Stomach smooth muscle (tissue), 2 donors: ENCODE results near the gene NXN.
"Not testable (repeated sequence)": the region's sequence is repeated elsewhere in the genome, so short reads cannot be mapped to it uniquely, and the experiment has no call there.

Experiments
- H3K27ac ChIP-seq: one replicate; pipeline ENCODE4 v1.7.0; 2013; ENCODE audit warnings: mild to moderate bottlenecking, low read length, inconsistent platforms
- H3K27me3 ChIP-seq, 2 donors: one replicate each; pipeline ENCODE4 v1.7.0; 2013; ENCODE audit warnings: low read length in 2 of 2; ENCODE audit not compliant: insufficient read depth in 2 of 2, control insufficient read depth in 1 of 2
- H3K36me3 ChIP-seq, 2 donors: one replicate each; pipeline ENCODE4 v1.7.0; 2013; ENCODE audit warnings: low read length in 2 of 2; ENCODE audit not compliant: control insufficient read depth in 2 of 2, insufficient read depth in 2 of 2
- H3K4me1 ChIP-seq: one replicate; pipeline ENCODE4 v1.7.0; 2013; ENCODE audit warnings: low read length; ENCODE audit not compliant: control insufficient read depth, insufficient read depth
- H3K4me3 ChIP-seq, 2 donors: one replicate each; pipeline ENCODE4 v1.7.0; 2013; ENCODE audit warnings: low read length in 2 of 2
- H3K9ac ChIP-seq, 2 donors: one replicate each; pipeline ENCODE4 v1.7.0; 2013; ENCODE audit warnings: low read length in 2 of 2, mild to moderate bottlenecking in 1 of 2
- H3K9me3 ChIP-seq, 2 donors: one replicate each; pipeline ENCODE4 v1.7.0; 2013; ENCODE audit warnings: low read length in 2 of 2; ENCODE audit not compliant: control insufficient read depth in 2 of 2
- donor health status: healthy.
- donor health status: Pancreatic carcinoma.

Gene NXN

GRCh38 chr17:917391-917811 is 62.2 kb downstream of the NXN start:
- Histone ChIP-seq H3K27me3 (no peaks in the 10 kb centered on the region), H3K36me3 (peaks cover 0 to 2% of the 10 kb centered on the region in 2 donors), H3K9me3 (no peaks in the 10 kb centered on the region), H3K4me1 (peaks cover 33% of the 10 kb centered on the region), H3K9ac (no peak overlapping the region), H3K27ac (peak overlapping the region; percentile 80), H3K4me3 (no peak overlapping the region)

GRCh38 chr17:916315-916714 is 63.3 kb downstream of the NXN start:
- no peaks in the 10 kb centered on the region for H3K27me3 ChIP-seq
- H3K4me3 ChIP-seq = no peak overlapping the region
- no peaks in the 10 kb centered on the region for H3K36me3 ChIP-seq
- H3K9ac ChIP-seq = no peak overlapping the region
- peaks cover 31% of the 10 kb centered on the region for H3K4me1 ChIP-seq
- H3K9me3 ChIP-seq = no peaks in the 10 kb centered on the region
- H3K27ac ChIP-seq = peak overlapping the region; percentile 80

DNA sequence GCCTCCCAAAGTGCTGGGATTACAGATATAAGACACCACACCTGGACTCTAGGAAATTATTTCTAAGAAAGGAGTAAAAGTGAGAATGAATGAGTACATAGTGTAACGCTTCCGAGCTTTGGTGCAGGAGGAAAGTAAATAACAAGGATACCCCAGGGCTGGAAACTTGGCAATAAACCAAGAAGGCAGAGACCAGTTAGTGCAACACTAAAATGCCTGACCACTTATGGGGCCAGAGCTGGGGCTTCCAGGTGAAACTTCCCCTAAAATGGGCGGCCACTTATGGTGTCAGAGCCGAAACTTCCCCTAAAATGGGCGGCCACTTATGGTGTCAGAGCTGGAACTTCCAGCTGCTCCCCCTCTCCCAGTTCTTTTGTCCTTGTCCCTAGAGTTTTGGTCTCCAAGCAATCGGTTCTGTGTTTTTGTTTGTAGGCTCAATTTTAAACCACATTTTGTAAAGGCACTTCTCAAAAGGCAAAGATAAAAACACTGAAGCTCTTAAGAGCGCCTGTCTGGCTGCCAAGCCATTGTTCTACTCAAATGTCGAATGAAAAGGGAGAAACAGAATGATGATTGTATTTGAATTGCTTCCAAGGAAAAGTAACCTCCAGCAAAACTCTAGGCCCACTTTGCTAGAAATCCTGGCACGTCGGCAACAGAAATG is 63.9 kb downstream of the NXN start:
- Histone ChIP-seq H3K36me3 (no peaks in the 10 kb centered on the region), H3K27ac (peak overlapping the region; percentile 80), H3K4me1 (peaks cover 31% of the 10 kb centered on the region), H3K9me3 (no peaks in the 10 kb centered on the region), H3K27me3 (no peaks in the 10 kb centered on the region), H3K9ac (peak overlapping the region; percentile 6 to 39), H3K4me3 (peak overlapping the region in 1 of 2 donors; percentile 15)

DNA sequence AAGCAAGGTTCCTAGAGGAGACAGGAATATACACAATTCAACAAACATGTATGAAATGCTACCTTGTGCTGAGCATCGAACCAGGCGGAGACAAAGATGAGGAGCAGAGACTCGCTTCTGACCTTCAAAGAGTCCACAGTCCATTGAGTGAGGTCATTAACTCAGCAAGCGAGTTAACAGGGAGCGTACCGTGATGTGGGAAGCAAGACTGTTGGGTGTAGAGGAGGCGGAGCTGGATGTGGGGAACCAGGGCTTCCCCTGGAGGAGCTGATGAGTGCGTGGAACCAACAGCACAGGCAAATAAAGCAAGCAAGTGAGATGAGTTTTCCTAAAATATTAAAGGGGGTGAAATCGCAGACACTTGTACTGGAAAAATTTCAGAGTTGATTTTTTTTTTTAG is 65.0 kb downstream of the NXN start:
- Histone ChIP-seq H3K36me3 (no peaks in the 10 kb centered on the region), H3K4me1 (peaks cover 38% of the 10 kb centered on the region), H3K9ac (no peak overlapping the region), H3K27me3 (no peaks in the 10 kb centered on the region), H3K27ac (no peak overlapping the region), H3K4me3 (no peak overlapping the region), H3K9me3 (no peaks in the 10 kb centered on the region)

- Histone ChIP-seq H3K27ac (peak overlapping the region; percentile 31), H3K27me3 (no peaks in the 10 kb centered on the region), H3K9ac (peak overlapping the region in 1 of 2 donors; percentile 15), H3K36me3 (no peaks in the 10 kb centered on the region), H3K4me3 (no peak overlapping the region), H3K4me1 (peaks cover 38% of the 10 kb centered on the region), H3K9me3 (no peaks in the 10 kb centered on the region)
Observed at GRCh38 chr17:913207-913606, 66.4 kb downstream of the NXN start.

GRCh38 chr17:909642-910323 is 69.8 kb downstream of the NXN start:
- H3K9ac ChIP-seq = no peak overlapping the region
- no peaks in the 10 kb centered on the region for H3K36me3 ChIP-seq
- H3K27ac ChIP-seq = no peak overlapping the region
- no peaks in the 10 kb centered on the region for H3K27me3 ChIP-seq
- no peaks in the 10 kb centered on the region for H3K9me3 ChIP-seq
- peaks cover 17% of the 10 kb centered on the region for H3K4me1 ChIP-seq
- H3K4me3 ChIP-seq = no peak overlapping the region

- Histone ChIP-seq H3K9me3 (no peaks in the 10 kb centered on the region), H3K27me3 (no peaks in the 10 kb centered on the region), H3K4me1 (peaks cover 23% of the 10 kb centered on the region), H3K9ac (no peak overlapping the region), H3K4me3 (no peak overlapping the region), H3K36me3 (no peaks in the 10 kb centered on the region), H3K27ac (no peak overlapping the region)
Observed at GRCh38 chr17:907725-908124, 71.9 kb downstream of the NXN start.

- not testable (repeated sequence) for H3K36me3 ChIP-seq, H3K9ac ChIP-seq, H3K9me3 ChIP-seq, H3K4me3 ChIP-seq, H3K27me3 ChIP-seq, H3K27ac ChIP-seq
- peaks cover 36% of the 10 kb centered on the region for H3K4me1 ChIP-seq
Observed at GRCh38 chr17:905708-906107, 73.9 kb downstream of the NXN start.

DNA sequence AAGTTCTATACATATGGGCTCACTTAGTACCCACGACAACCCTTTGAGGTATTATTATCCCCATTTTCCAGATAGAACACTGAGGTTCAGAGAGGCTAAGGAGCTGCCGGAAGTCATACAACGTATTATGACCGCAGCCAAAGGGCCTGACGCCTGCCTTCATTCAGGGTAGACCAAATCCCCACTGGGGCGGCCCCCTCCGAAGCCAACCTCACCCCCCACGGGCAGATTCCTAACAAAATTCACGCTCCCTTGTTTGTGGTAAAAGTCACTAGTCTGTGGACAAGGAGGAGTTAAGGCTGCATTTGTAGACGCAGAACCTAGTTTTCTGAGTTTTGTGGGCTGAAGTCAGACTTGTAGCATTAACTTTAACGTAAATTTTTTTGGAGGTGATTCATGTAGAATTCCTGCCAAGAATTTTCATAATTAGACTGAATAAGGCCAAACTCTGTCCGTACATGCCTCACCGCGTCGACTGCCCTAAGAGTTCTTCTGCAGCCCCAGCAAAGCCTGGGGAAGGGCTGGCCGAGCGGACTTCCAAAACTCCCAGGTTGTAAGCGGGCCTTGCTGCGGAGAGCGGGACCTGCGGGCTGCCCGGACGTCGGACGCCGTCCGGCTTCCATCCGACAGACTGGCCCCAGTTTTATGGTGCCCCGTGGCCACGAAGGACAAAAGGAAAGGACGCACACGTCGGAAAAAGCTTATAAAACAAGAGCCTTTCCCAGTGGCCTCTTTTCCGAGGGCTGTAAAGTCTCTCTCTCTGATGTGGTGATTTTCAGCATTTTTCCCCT is 75.7 kb downstream of the NXN start:
- Histone ChIP-seq H3K4me1 (peaks cover 32% of the 10 kb centered on the region), H3K27ac (peak overlapping the region; percentile 37), H3K9ac (peak overlapping the region in 1 of 2 donors; percentile 13), H3K36me3 (no peaks in the 10 kb centered on the region), H3K4me3 (peak overlapping the region in 1 of 2 donors; percentile 29), H3K9me3 (no peaks in the 10 kb centered on the region), H3K27me3 (no peaks in the 10 kb centered on the region)

GRCh38 chr17:902463-902862 is 77.1 kb downstream of the NXN start:
- no peaks in the 10 kb centered on the region for H3K9me3 ChIP-seq
- H3K36me3 ChIP-seq = no peaks in the 10 kb centered on the region
- H3K9ac ChIP-seq = no peak overlapping the region
- no peaks in the 10 kb centered on the region for H3K27me3 ChIP-seq
- H3K4me3 ChIP-seq = no peak overlapping the region
- H3K27ac ChIP-seq = peak overlapping the region; percentile 69
- peaks cover 40% of the 10 kb centered on the region for H3K4me1 ChIP-seq
